ENCODE data around the gene SPINT1. TPM values are rescaled to one million over a fixed set of nuclear protein-coding genes. Genes with fewer than 3 reads are reported as not detected.

Gene SPINT1
- polyA plus RNA-seq, 1 donor from 2014 or later = 12.6 TPM

- Mint-ChIP-seq H3K4me1 (peaks cover 0 to 6% (median 0%) of the 10 kb centered on the region in 3 donors), H3K4me3 (peak overlapping the region in 1 of 4 donors; percentile 61), H3K27me3 (no peaks in the 10 kb centered on the region), H3K27ac (no peak overlapping the region), H3K9me3 (no peaks in the 10 kb centered on the region), H3K36me3 (no peaks in the 10 kb centered on the region)
Measured at GRCh38 chr15:40863660-40864270, 19.9 kb downstream of the SPINT1 start.

- Mint-ChIP-seq H3K36me3 (peaks cover 2% of the 10 kb centered on the region), H3K4me3 (no peak overlapping the region), H3K4me1 (peaks cover 0 to 7% (median 0%) of the 10 kb centered on the region in 3 donors), H3K9me3 (no peaks in the 10 kb centered on the region), H3K27ac (no peak overlapping the region), H3K27me3 (no peaks in the 10 kb centered on the region)
Measured at GRCh38 chr15:40867199-40867598, 23.4 kb downstream of the SPINT1 start.

GRCh38 chr15:40869686-40870085, 25.8 kb downstream of the SPINT1 start:
- no peaks in the 10 kb centered on the region for H3K9me3 Mint-ChIP-seq
- no peak overlapping the region for H3K27ac Mint-ChIP-seq
- H3K4me3 Mint-ChIP-seq = no peak overlapping the region
- no peaks in the 10 kb centered on the region for H3K27me3 Mint-ChIP-seq
- H3K36me3 Mint-ChIP-seq = peaks cover 2% of the 10 kb centered on the region
- peaks cover 3 to 10% (median 6%) of the 10 kb centered on the region in 3 donors for H3K4me1 Mint-ChIP-seq

- H3K4me3 Mint-ChIP-seq = peak overlapping the region in 1 of 4 donors; percentile 31
- no peaks in the 10 kb centered on the region for H3K27me3 Mint-ChIP-seq
- peaks cover 2% of the 10 kb centered on the region for H3K36me3 Mint-ChIP-seq
- no peak overlapping the region for H3K27ac Mint-ChIP-seq
- peaks cover 3 to 10% (median 6%) of the 10 kb centered on the region in 3 donors for H3K4me1 Mint-ChIP-seq
- H3K9me3 Mint-ChIP-seq = no peaks in the 10 kb centered on the region
Measured at GRCh38 chr15:40870716-40871115, 26.9 kb downstream of the SPINT1 start.

GRCh38 chr15:40871749-40872617, 28.1 kb downstream of the SPINT1 start:
- H3K27ac Mint-ChIP-seq = peak overlapping the region; percentile 42 to 68 (median 54)
- peaks cover 2% of the 10 kb centered on the region for H3K36me3 Mint-ChIP-seq
- H3K4me3 Mint-ChIP-seq = peak overlapping the region in 2 of 4 donors; percentile 25 to 87
- H3K4me1 Mint-ChIP-seq = peaks cover 3 to 10% (median 6%) of the 10 kb centered on the region in 3 donors
- no peaks in the 10 kb centered on the region for H3K9me3 Mint-ChIP-seq
- H3K27me3 Mint-ChIP-seq = no peaks in the 10 kb centered on the region

- peaks cover 2% of the 10 kb centered on the region for H3K36me3 Mint-ChIP-seq
- peak overlapping the region in 1 of 3 donors; percentile 42 for H3K27ac Mint-ChIP-seq
- peak overlapping the region; percentile 77 to 91 (median 83) for H3K4me3 Mint-ChIP-seq
- no peaks in the 10 kb centered on the region for H3K9me3 Mint-ChIP-seq
- peaks cover 3 to 10% (median 6%) of the 10 kb centered on the region in 3 donors for H3K4me1 Mint-ChIP-seq
- H3K27me3 Mint-ChIP-seq = no peaks in the 10 kb centered on the region
Measured at GRCh38 chr15:40872791-40873693, 29.2 kb downstream of the SPINT1 start.

GRCh38 chr15:40873694-40874561, 30.1 kb downstream of the SPINT1 start, which contains the start of gene RHOV:
Gene RHOV (minus strand): TSS chr15:40874234. CDS start chr15:40874139, 95 bp downstream.
- H3K36me3 Mint-ChIP-seq = peaks cover 2% of the 10 kb centered on the region
- peaks cover 3 to 10% (median 6%) of the 10 kb centered on the region in 3 donors for H3K4me1 Mint-ChIP-seq
- H3K4me3 Mint-ChIP-seq = peak within 1 kb of the TSS; percentile 80 to 94 (median 87)
- H3K27me3 Mint-ChIP-seq = no peaks in the 10 kb centered on the region
- H3K27ac Mint-ChIP-seq = no peak within 1 kb of the TSS
- H3K9me3 Mint-ChIP-seq = no peaks in the 10 kb centered on the region

- Mint-ChIP-seq H3K27me3 (no peaks in the 10 kb centered on the region), H3K27ac (no peak overlapping the region), H3K36me3 (no peaks in the 10 kb centered on the region), H3K4me1 (peaks cover 3 to 10% (median 6%) of the 10 kb centered on the region in 3 donors), H3K9me3 (no peaks in the 10 kb centered on the region), H3K4me3 (peak overlapping the region in 1 of 4 donors; percentile 52)
Measured at GRCh38 chr15:40875991-40876730, 32.3 kb downstream of the SPINT1 start.

- H3K36me3 Mint-ChIP-seq = no peaks in the 10 kb centered on the region
- H3K4me1 Mint-ChIP-seq = peaks cover 2 to 6% (median 3%) of the 10 kb centered on the region in 3 donors
- no peak overlapping the region for H3K27ac Mint-ChIP-seq
- H3K27me3 Mint-ChIP-seq = no peaks in the 10 kb centered on the region
- no peaks in the 10 kb centered on the region for H3K9me3 Mint-ChIP-seq
- peak overlapping the region in 1 of 4 donors; percentile 45 for H3K4me3 Mint-ChIP-seq
Measured at GRCh38 chr15:40877694-40878093, 33.8 kb downstream of the SPINT1 start.

- no peaks in the 10 kb centered on the region for H3K27me3 Mint-ChIP-seq
- H3K9me3 Mint-ChIP-seq = no peaks in the 10 kb centered on the region
- H3K27ac Mint-ChIP-seq = no peak overlapping the region
- H3K36me3 Mint-ChIP-seq = no peaks in the 10 kb centered on the region
- H3K4me1 Mint-ChIP-seq = peaks cover 2 to 6% (median 3%) of the 10 kb centered on the region in 3 donors
- no peak overlapping the region for H3K4me3 Mint-ChIP-seq
Measured at GRCh38 chr15:40878785-40879184, 34.9 kb downstream of the SPINT1 start.

- H3K4me3 Mint-ChIP-seq = no peak overlapping the region
- H3K36me3 Mint-ChIP-seq = no peaks in the 10 kb centered on the region
- H3K4me1 Mint-ChIP-seq = no peaks in the 10 kb centered on the region
Measured at GRCh38 chr15:40879609-40880008, 35.8 kb downstream of the SPINT1 start.

GRCh38 chr15:40881351-40881750, 37.5 kb downstream of the SPINT1 start:
- peaks cover 0 to 1% (median 0%) of the 10 kb centered on the region in 3 donors for H3K4me1 Mint-ChIP-seq
- no peaks in the 10 kb centered on the region for H3K9me3 Mint-ChIP-seq
- no peak overlapping the region for H3K27ac Mint-ChIP-seq
- no peaks in the 10 kb centered on the region for H3K27me3 Mint-ChIP-seq
- no peaks in the 10 kb centered on the region for H3K36me3 Mint-ChIP-seq
- no peak overlapping the region for H3K4me3 Mint-ChIP-seq

More at GRCh38 chr15:40879609-40880008, 35.8 kb downstream of the SPINT1 start:
- Mint-ChIP-seq H3K27ac (no peak overlapping the region), H3K9me3 (no peaks in the 10 kb centered on the region), H3K27me3 (no peaks in the 10 kb centered on the region)

- Mint-ChIP-seq H3K36me3 (no peaks in the 10 kb centered on the region), H3K27ac (no peak overlapping the region), H3K27me3 (no peaks in the 10 kb centered on the region), H3K4me1 (peaks cover under 1 to 2% (median under 1%) of the 10 kb centered on the region in 3 donors), H3K4me3 (no peak overlapping the region), H3K9me3 (no peaks in the 10 kb centered on the region)
Measured at GRCh38 chr15:40886586-40886985, 42.7 kb downstream of the SPINT1 start.
